Measurements from ENCODE around the gene CAPN8. TPM values are rescaled to one million over a fixed set of nuclear protein-coding genes. Genes with fewer than 3 reads are reported as not detected.

The CAPN8 gene
- total RNA-seq, 1 experiment from 2014 or later, result 94.7 TPM

DNA sequence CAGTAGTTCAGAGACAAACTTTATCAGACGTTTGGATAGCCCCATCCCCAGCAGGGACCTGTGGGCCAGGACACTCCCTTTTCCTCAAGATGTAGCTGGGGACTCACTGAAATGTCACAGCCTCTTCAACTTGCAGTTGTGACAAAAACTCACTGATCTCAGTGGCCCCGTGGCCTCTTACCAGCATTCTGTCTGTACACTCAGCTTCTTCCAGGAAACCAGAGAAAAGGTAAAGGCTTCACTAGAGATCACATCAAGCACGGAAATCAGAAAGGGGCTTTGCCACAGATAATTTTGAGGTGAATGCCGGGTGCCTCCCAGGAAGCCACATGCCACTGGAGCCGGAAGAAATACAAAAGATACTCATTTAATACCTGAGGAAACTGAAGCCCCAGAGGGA is 150.1 kb downstream of the CAPN8 start:
- Histone ChIP-seq H3K4me1 (replicated peaks; ENCODE audit: insufficient read depth) (peaks cover 17% of the 10 kb centered on the region), H3K79me2 (ENCODE audit: low read depth) (no peaks in the 10 kb centered on the region), H3K4me2 (no peak overlapping the region), H3K36me3 (ENCODE audit: low read depth) (no peaks in the 10 kb centered on the region), H3K9me2 (ENCODE audit: insufficient read depth) (no peaks in the 10 kb centered on the region), H3K27ac (no peak overlapping the region), H3K27me3 (ENCODE audit: insufficient read depth, low read depth) (0 out of 2 replicates have a peak, but pooled peaks cover 3% of the 10 kb centered on the region), H4K20me1 (ENCODE audit: insufficient read depth) (no peaks in the 10 kb centered on the region), H3F3A (ENCODE audit: insufficient read depth, low read depth) (no peaks in the 10 kb centered on the region), H2AFZ (no peak overlapping the region), H3K9me3 (ENCODE audit: insufficient read depth, low read depth) (no peaks in the 10 kb centered on the region), H3K4me3 (no peak overlapping the region)
- BruUV-seq (replicated peaks), result no TSS peak
- ChIA-PET POLR2A (ENCODE audit: unreplicated experiment) (no interaction called here), CTCF (no interaction called here)
- no peak for DNase-seq
- intact Hi-C loops (cut with micrococcal nuclease; ENCODE audit: unreplicated experiment), result no loop called here
- no peak for TF ChIP-seq EZH2 (IDR thresholded peaks at IDR 0.05; ENCODE audit: low read depth)
- TF ChIP-seq, protein P1, sequence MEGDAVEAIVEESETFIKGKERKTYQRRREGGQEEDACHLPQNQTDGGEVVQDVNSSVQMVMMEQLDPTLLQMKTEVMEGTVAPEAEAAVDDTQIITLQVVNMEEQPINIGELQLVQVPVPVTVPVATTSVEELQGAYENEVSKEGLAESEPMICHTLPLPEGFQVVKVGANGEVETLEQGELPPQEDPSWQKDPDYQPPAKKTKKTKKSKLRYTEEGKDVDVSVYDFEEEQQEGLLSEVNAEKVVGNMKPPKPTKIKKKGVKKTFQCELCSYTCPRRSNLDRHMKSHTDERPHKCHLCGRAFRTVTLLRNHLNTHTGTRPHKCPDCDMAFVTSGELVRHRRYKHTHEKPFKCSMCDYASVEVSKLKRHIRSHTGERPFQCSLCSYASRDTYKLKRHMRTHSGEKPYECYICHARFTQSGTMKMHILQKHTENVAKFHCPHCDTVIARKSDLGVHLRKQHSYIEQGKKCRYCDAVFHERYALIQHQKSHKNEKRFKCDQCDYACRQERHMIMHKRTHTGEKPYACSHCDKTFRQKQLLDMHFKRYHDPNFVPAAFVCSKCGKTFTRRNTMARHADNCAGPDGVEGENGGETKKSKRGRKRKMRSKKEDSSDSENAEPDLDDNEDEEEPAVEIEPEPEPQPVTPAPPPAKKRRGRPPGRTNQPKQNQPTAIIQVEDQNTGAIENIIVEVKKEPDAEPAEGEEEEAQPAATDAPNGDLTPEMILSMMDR (conservative IDR thresholded peaks at IDR 0.05), result no peak

DNA sequence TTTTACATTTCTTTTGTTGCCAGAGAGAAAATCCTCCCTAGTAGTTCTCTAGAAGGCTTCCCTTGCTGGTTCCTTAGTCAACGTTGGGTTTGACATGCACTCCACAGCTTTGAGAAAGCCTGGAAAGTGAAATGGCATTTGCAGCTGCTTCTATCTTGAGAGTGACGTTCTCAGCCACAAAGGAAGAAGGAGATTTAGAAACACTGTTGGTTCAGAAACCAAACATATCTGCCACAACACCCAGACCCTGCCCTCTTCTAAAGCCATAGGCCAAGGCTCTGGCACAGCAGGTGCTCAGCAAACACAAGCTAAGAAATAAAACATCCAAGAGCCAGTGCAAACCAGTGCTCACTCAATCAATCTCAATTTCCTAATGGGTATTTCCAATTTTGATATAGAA is 150.9 kb downstream of the CAPN8 start:
- TF ChIP-seq, protein P1 (conservative IDR thresholded peaks at IDR 0.05), result no peak
- no peak for TF ChIP-seq EZH2 (IDR thresholded peaks at IDR 0.05; ENCODE audit: low read depth)
- ChIA-PET CTCF (no interaction called here), POLR2A (ENCODE audit: unreplicated experiment) (no interaction called here)
- Histone ChIP-seq H3K27me3 (ENCODE audit: insufficient read depth, low read depth) (no peaks in the 10 kb centered on the region), H3F3A (ENCODE audit: insufficient read depth, low read depth) (no peaks in the 10 kb centered on the region), H3K9me3 (ENCODE audit: insufficient read depth, low read depth) (no peaks in the 10 kb centered on the region), H3K4me2 (no peak overlapping the region), H3K4me3 (no peak overlapping the region), H3K27ac (no peak overlapping the region), H3K36me3 (ENCODE audit: low read depth) (no peaks in the 10 kb centered on the region), H3K79me2 (ENCODE audit: low read depth) (no peaks in the 10 kb centered on the region), H3K9me2 (ENCODE audit: insufficient read depth) (no peaks in the 10 kb centered on the region), H3K4me1 (replicated peaks; ENCODE audit: insufficient read depth) (peaks cover 17% of the 10 kb centered on the region), H4K20me1 (ENCODE audit: insufficient read depth) (no peaks in the 10 kb centered on the region), H2AFZ (no peak overlapping the region)
- intact Hi-C loops (cut with micrococcal nuclease; ENCODE audit: unreplicated experiment), result no loop called here
- DNase-seq, result no peak
- no TSS peak for BruUV-seq (replicated peaks)

DNA sequence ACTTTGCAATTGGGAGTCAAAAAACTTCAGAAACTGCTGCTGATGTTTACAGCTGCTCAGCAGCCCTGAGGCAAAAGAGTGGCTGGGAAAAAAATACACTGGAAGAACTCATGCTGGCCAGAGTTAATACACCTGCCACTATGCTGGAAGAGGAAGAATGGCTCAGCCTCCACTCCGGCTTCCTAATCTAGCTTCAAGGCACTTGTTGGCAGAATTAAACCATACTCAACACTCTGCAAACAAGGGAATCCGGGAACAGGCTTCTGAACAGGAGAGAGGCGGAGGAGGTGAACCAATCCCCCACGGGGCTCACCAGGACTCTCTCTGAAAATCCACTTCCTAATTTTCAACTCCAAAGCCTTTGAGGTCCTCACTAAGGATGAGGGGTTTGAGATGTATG is 152.2 kb downstream of the CAPN8 start:
- CTCF ChIA-PET, result interaction anchor here (0.6 kb wide), 1 partner anchor 22 kb away, joined by 4 read pairs; no protein-coding TSS in a partner anchor

More for the DNA sequence above, 152.2 kb downstream of the CAPN8 start:
- Histone ChIP-seq H3K27ac (no peak overlapping the region), H2AFZ (no peak overlapping the region), H3K27me3 (ENCODE audit: insufficient read depth, low read depth) (no peaks in the 10 kb centered on the region), H3K9me3 (ENCODE audit: insufficient read depth, low read depth) (no peaks in the 10 kb centered on the region), H3K9me2 (ENCODE audit: insufficient read depth) (no peaks in the 10 kb centered on the region), H3K4me2 (no peak overlapping the region), H3K79me2 (ENCODE audit: low read depth) (no peaks in the 10 kb centered on the region), H4K20me1 (ENCODE audit: insufficient read depth) (no peaks in the 10 kb centered on the region), H3K36me3 (ENCODE audit: low read depth) (no peaks in the 10 kb centered on the region), H3F3A (ENCODE audit: insufficient read depth, low read depth) (no peaks in the 10 kb centered on the region), H3K4me1 (replicated peaks; ENCODE audit: insufficient read depth) (peaks cover 17% of the 10 kb centered on the region), H3K4me3 (no peak overlapping the region)
- intact Hi-C loops (cut with micrococcal nuclease; ENCODE audit: unreplicated experiment), result no loop called here
- no TSS peak for BruUV-seq (replicated peaks)
- no peak for DNase-seq
- POLR2A ChIA-PET (ENCODE audit: unreplicated experiment), result no interaction called here
- TF ChIP-seq EZH2 (IDR thresholded peaks at IDR 0.05; ENCODE audit: low read depth), result no peak
- TF ChIP-seq, protein P1 (conservative IDR thresholded peaks at IDR 0.05), result no peak

Measured in PC-9 (cell line).